PC-9 (cell line): Measurements from ENCODE around the gene VANGL2. TPM values are rescaled to one million over a fixed set of nuclear protein-coding genes. Genes with fewer than 3 reads are reported as not detected.
"Not testable (repeated sequence)": the region's sequence is repeated elsewhere in the genome, so short reads cannot be mapped to it uniquely, and the experiment has no call there.

Experiments
- BruUV-seq: library from RNA; stranded (reverse); fragments of 400-500 nt; replicated peaks from 2 replicates; lab custom pipeline; 2021; lab: Mats Ljungman, UMichigan
- CTCF ChIA-PET: fragments of 300-600 bp; sonication (Branson Sonifier 250); formaldehyde crosslinking; loops from one replicate; lab custom pipeline; 2022; ENCODE audit warnings: antibody characterized with exemption; lab: Charles Lee
- POLR2A ChIA-PET: fragments of 300-600 bp; sonication (Branson Sonifier 250); formaldehyde crosslinking; loops from one replicate; lab custom pipeline; 2022; ENCODE audit warnings: antibody characterized with exemption; ENCODE audit not compliant: unreplicated experiment; lab: Charles Lee
- DNase-seq, 2 experiments: peaks; one replicate each; pipeline versions ENCODE4 v3.0.0 to v3.0.0-alpha.2; 2015 to 2022; ENCODE audit warnings: mixed read lengths in 1 of 2
- H2AFZ ChIP-seq: fragments of 200-600 bp; sonication (generic); 2 replicates; pipeline ENCODE4 v1.8.1; 2017; ENCODE audit warnings: antibody characterized with exemption
- H3F3A ChIP-seq: fragments of 200-600 bp; sonication (generic); 2 replicates; pipeline ENCODE4 v1.8.1; 2017; ENCODE audit warnings: antibody characterized with exemption, mild to moderate bottlenecking, low read depth; ENCODE audit not compliant: insufficient read depth
- H3K27ac ChIP-seq: fragments of 200-600 bp; sonication (generic); 2 replicates; pipeline ENCODE4 v1.6.1; 2016; ENCODE audit warnings: mixed run types
- H3K27me3 ChIP-seq: fragments of 200-600 bp; sonication (generic); 2 replicates; pipeline ENCODE4 v1.6.1; 2016; ENCODE audit warnings: low read depth, mixed run types; ENCODE audit not compliant: insufficient read depth
- H3K36me3 ChIP-seq: fragments of 200-600 bp; sonication (generic); 2 replicates; pipeline ENCODE4 v1.6.1; 2016; ENCODE audit warnings: low read depth, mixed run types
- H3K4me1 ChIP-seq: fragments of 200-600 bp; sonication (generic); replicated peaks from 2 replicates; pipeline ENCODE4 v1.6.1; 2016; ENCODE audit warnings: mixed run types; ENCODE audit not compliant: insufficient read depth
- H3K4me2 ChIP-seq: fragments of 200-600 bp; sonication (generic); 2 replicates; pipeline ENCODE4 v1.6.1; 2017; ENCODE audit warnings: mixed run types
- H3K4me3 ChIP-seq: fragments of 200-600 bp; sonication (generic); 2 replicates; pipeline ENCODE4 v1.6.1; 2016; ENCODE audit warnings: mixed run types
- H3K79me2 ChIP-seq: fragments of 200-600 bp; sonication (generic); 2 replicates; pipeline ENCODE4 v1.6.1; 2017; ENCODE audit warnings: low read depth, mixed run types
- H3K9me2 ChIP-seq: fragments of 200-600 bp; sonication (generic); 2 replicates; pipeline ENCODE4 v1.8.1; 2017; ENCODE audit warnings: mild to moderate bottlenecking; ENCODE audit not compliant: insufficient read depth
- H3K9me3 ChIP-seq: fragments of 200-600 bp; sonication (generic); 2 replicates; pipeline ENCODE4 v1.8.1; 2016; ENCODE audit warnings: low read depth; ENCODE audit not compliant: insufficient read depth
- H4K20me1 ChIP-seq: fragments of 200-600 bp; sonication (generic); 2 replicates; pipeline ENCODE4 v1.8.1; 2017; ENCODE audit not compliant: insufficient read depth
- CTCF ChIP-seq: fragments of 200-600 bp; sonication (generic); conservative IDR thresholded peaks from 2 replicates; pipeline ENCODE4 v1.6.1; 2017; ENCODE audit warnings: mixed run types, antibody characterized with exemption, mild to moderate bottlenecking, moderate library complexity
- EZH2 ChIP-seq: fragments of 200-600 bp; sonication (generic); IDR thresholded peaks from 2 replicates; pipeline ENCODE4 v1.8.0; 2017; ENCODE audit warnings: antibody characterized with exemption, low read depth
- intact Hi-C: fragments of 100-400 bp; cut with micrococcal nuclease; formaldehyde crosslinking; loops from one replicate; pipeline ENCODE4 v1.10.0; 2022; ENCODE audit not compliant: unreplicated experiment
- total RNA-seq: library from RNA; stranded (reverse); gene quantifications from 2 replicates; pipeline ENCODE4 v1.2.3, GENCODE V29; 2021

VANGL2 gene
- total RNA-seq, 1 experiment from 2014 or later = 12.4 TPM

- ChIA-PET POLR2A (no interaction called here), CTCF (interaction anchor here (0.6 to 1.9 kb wide), 9 partner anchors 11 to 483 kb away, joined by 3 to 11 read pairs (median 5); no protein-coding TSS in a partner anchor)
- Histone ChIP-seq H3K79me2 (no peaks in the 10 kb centered on the region), H3K27ac (no peak overlapping the region), H2AFZ (0 out of 2 replicates have a peak overlapping the region, but pooled peaks have one; percentile 33), H3K4me3 (no peak overlapping the region), H3K4me1 (peaks cover 10% of the 10 kb centered on the region), H3K9me2 (no peaks in the 10 kb centered on the region), H3K4me2 (peak overlapping the region; percentile 12), H3K36me3 (no peaks in the 10 kb centered on the region), H4K20me1 (no peaks in the 10 kb centered on the region), H3K9me3 (no peaks in the 10 kb centered on the region), H3K27me3 (no peaks in the 10 kb centered on the region), H3F3A (peaks cover 4% of the 10 kb centered on the region; the same call in 1 of the 2 replicates)
- intact Hi-C loops = loop anchor here (1.0 to 10.0 kb wide), 4 partner anchors 40 to 581 kb away; no protein-coding TSS in a partner anchor
- no TSS peak for BruUV-seq
- TF ChIP-seq EZH2 (no peak), CTCF (no peak)
- peak; percentile 18 to 33 for DNase-seq
These were observed 24.4 kb upstream of the VANGL2 start for GRCh38 chr1:160375788-160376524.

GRCh38 chr1:160376525-160377131 is 23.7 kb upstream of the VANGL2 start:
- intact Hi-C loops = loop anchor here (1.0 to 10.0 kb wide), 4 partner anchors 40 to 582 kb away; no protein-coding TSS in a partner anchor
- Histone ChIP-seq H3K27me3 (no peaks in the 10 kb centered on the region), H4K20me1 (no peaks in the 10 kb centered on the region), H3F3A (peaks cover 4% of the 10 kb centered on the region; the same call in 1 of the 2 replicates), H3K4me1 (peaks cover 10% of the 10 kb centered on the region), H3K4me2 (peak overlapping the region; percentile 12; the same call in 1 of the 2 replicates), H3K9me2 (no peaks in the 10 kb centered on the region), H3K36me3 (no peaks in the 10 kb centered on the region), H3K9me3 (no peaks in the 10 kb centered on the region), H2AFZ (no peak overlapping the region), H3K79me2 (no peaks in the 10 kb centered on the region), H3K27ac (no peak overlapping the region), H3K4me3 (no peak overlapping the region)
- ChIA-PET CTCF (interaction anchor here (0.6 to 1.9 kb wide), 9 partner anchors 22 to 484 kb away, joined by 3 to 11 read pairs (median 5); no protein-coding TSS in a partner anchor), POLR2A (interaction anchor here (0.6 kb wide), 1 partner anchor 70 kb away, joined by 3 read pairs; no protein-coding TSS in a partner anchor)
- no TSS peak for BruUV-seq
- peak; percentile 20 to 60 for DNase-seq
- TF ChIP-seq EZH2 (no peak), CTCF (peak; percentile 87)

GRCh38 chr1:160377585-160378206 is 22.7 kb upstream of the VANGL2 start:
- H2AFZ ChIP-seq = no peak overlapping the region
- H3K27ac ChIP-seq = no peak overlapping the region
- BruUV-seq = no TSS peak
- no peak for TF ChIP-seq EZH2
- no peak for TF ChIP-seq CTCF
- no peaks in the 10 kb centered on the region for H3K27me3 ChIP-seq
- DNase-seq = no peak
- no peaks in the 10 kb centered on the region for H3K9me2 ChIP-seq
- ChIA-PET POLR2A (no interaction called here), CTCF (interaction anchor here (1.0 to 1.9 kb wide), 3 partner anchors 23 to 331 kb away, joined by 3 to 11 read pairs (median 3); no protein-coding TSS in a partner anchor)
- intact Hi-C loops = loop anchor here (10.0 kb wide), 1 partner anchor 583 kb away; no protein-coding TSS in a partner anchor
- H3K4me3 ChIP-seq = no peak overlapping the region
- peaks cover 10% of the 10 kb centered on the region for H3K4me1 ChIP-seq
- H4K20me1 ChIP-seq = no peaks in the 10 kb centered on the region
- no peaks in the 10 kb centered on the region for H3K36me3 ChIP-seq
- no peaks in the 10 kb centered on the region for H3K9me3 ChIP-seq
- no peak overlapping the region for H3K4me2 ChIP-seq
- no peaks in the 10 kb centered on the region for H3K79me2 ChIP-seq
- H3F3A ChIP-seq = peaks cover 4% of the 10 kb centered on the region; the same call in 1 of the 2 replicates

- BruUV-seq, H3K27ac ChIP-seq, H3K4me2 ChIP-seq, H3K4me3 ChIP-seq, POLR2A ChIA-PET, DNase-seq, H3K36me3 ChIP-seq, intact Hi-C loops, H3K79me2 ChIP-seq, H3K9me2 ChIP-seq, H3F3A ChIP-seq, H4K20me1 ChIP-seq, CTCF ChIA-PET, H3K4me1 ChIP-seq, H2AFZ ChIP-seq, H3K9me3 ChIP-seq: not testable (repeated sequence)
- H3K27me3 ChIP-seq = peaks cover 12% of the 10 kb centered on the region
These were observed 15.6 kb upstream of the VANGL2 start for GRCh38 chr1:160384812-160385211.
